Measurements from ENCODE around the gene CALR.

Gene CALR

DNA sequence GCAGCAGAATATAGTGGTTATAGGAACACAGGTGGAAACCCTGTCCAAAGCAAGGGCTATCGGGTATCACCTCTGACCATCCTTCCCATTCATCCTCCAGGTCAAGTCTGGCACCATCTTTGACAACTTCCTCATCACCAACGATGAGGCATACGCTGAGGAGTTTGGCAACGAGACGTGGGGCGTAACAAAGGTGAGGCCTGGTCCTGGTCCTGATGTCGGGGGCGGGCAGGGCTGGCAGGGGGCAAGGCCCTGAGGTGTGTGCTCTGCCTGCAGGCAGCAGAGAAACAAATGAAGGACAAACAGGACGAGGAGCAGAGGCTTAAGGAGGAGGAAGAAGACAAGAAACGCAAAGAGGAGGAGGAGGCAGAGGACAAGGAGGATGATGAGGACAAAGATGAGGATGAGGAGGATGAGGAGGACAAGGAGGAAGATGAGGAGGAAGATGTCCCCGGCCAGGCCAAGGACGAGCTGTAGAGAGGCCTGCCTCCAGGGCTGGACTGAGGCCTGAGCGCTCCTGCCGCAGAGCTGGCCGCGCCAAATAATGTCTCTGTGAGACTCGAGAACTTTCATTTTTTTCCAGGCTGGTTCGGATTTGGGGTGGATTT, 5.1 kb downstream of the CALR start:
- TF ChIP-seq GLIS3 (CRISPR knock-in tag; IDR thresholded peaks at IDR 0.05) (no peak), ZFP3 (CRISPR knock-in tag; IDR thresholded peaks at IDR 0.05) (no peak), ZNF70 (CRISPR knock-in tag; IDR thresholded peaks at IDR 0.05) (no peak), TCF4 (CRISPR knock-in tag; IDR thresholded peaks at IDR 0.05; ENCODE audit: borderline replicate concordance) (no peak), ZNF565 (CRISPR knock-in tag; conservative IDR thresholded peaks at IDR 0.05; ENCODE audit: low read depth) (no peak), OSR1 (CRISPR knock-in tag; IDR thresholded peaks at IDR 0.05) (no peak), ARNTL (CRISPR knock-in tag; IDR thresholded peaks at IDR 0.05; ENCODE audit: borderline replicate concordance, low read depth) (no peak), ZFP30 (CRISPR knock-in tag; IDR thresholded peaks at IDR 0.05) (no peak), BACH2 (CRISPR knock-in tag; IDR thresholded peaks at IDR 0.05; ENCODE audit: borderline replicate concordance) (no peak), ESRRG (CRISPR knock-in tag; IDR thresholded peaks at IDR 0.05) (no peak), TOX (CRISPR knock-in tag; IDR thresholded peaks at IDR 0.05; ENCODE audit: borderline replicate concordance) (no peak), CSDC2 (CRISPR knock-in tag; IDR thresholded peaks at IDR 0.05) (no peak)
- TF ChIP-seq, protein P1, sequence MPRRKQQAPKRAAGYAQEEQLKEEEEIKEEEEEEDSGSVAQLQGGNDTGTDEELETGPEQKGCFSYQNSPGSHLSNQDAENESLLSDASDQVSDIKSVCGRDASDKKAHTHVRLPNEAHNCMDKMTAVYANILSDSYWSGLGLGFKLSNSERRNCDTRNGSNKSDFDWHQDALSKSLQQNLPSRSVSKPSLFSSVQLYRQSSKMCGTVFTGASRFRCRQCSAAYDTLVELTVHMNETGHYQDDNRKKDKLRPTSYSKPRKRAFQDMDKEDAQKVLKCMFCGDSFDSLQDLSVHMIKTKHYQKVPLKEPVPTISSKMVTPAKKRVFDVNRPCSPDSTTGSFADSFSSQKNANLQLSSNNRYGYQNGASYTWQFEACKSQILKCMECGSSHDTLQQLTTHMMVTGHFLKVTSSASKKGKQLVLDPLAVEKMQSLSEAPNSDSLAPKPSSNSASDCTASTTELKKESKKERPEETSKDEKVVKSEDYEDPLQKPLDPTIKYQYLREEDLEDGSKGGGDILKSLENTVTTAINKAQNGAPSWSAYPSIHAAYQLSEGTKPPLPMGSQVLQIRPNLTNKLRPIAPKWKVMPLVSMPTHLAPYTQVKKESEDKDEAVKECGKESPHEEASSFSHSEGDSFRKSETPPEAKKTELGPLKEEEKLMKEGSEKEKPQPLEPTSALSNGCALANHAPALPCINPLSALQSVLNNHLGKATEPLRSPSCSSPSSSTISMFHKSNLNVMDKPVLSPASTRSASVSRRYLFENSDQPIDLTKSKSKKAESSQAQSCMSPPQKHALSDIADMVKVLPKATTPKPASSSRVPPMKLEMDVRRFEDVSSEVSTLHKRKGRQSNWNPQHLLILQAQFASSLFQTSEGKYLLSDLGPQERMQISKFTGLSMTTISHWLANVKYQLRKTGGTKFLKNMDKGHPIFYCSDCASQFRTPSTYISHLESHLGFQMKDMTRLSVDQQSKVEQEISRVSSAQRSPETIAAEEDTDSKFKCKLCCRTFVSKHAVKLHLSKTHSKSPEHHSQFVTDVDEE (CRISPR knock-in tag; IDR thresholded peaks at IDR 0.05), result no peak
- TF ChIP-seq, protein P2, sequence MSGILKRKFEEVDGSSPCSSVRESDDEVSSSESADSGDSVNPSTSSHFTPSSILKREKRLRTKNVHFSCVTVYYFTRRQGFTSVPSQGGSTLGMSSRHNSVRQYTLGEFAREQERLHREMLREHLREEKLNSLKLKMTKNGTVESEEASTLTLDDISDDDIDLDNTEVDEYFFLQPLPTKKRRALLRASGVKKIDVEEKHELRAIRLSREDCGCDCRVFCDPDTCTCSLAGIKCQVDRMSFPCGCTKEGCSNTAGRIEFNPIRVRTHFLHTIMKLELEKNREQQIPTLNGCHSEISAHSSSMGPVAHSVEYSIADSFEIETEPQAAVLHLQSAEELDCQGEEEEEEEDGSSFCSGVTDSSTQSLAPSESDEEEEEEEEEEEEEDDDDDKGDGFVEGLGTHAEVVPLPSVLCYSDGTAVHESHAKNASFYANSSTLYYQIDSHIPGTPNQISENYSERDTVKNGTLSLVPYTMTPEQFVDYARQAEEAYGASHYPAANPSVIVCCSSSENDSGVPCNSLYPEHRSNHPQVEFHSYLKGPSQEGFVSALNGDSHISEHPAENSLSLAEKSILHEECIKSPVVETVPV (CRISPR knock-in tag; IDR thresholded peaks at IDR 0.05), result no peak
- TF ChIP-seq, protein P3, sequence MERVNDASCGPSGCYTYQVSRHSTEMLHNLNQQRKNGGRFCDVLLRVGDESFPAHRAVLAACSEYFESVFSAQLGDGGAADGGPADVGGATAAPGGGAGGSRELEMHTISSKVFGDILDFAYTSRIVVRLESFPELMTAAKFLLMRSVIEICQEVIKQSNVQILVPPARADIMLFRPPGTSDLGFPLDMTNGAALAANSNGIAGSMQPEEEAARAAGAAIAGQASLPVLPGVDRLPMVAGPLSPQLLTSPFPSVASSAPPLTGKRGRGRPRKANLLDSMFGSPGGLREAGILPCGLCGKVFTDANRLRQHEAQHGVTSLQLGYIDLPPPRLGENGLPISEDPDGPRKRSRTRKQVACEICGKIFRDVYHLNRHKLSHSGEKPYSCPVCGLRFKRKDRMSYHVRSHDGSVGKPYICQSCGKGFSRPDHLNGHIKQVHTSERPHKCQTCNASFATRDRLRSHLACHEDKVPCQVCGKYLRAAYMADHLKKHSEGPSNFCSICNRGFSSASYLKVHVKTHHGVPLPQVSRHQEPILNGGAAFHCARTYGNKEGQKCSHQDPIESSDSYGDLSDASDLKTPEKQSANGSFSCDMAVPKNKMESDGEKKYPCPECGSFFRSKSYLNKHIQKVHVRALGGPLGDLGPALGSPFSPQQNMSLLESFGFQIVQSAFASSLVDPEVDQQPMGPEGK (CRISPR knock-in tag; IDR thresholded peaks at IDR 0.05; ENCODE audit: borderline replicate concordance), result no peak
- TF ChIP-seq, protein P4, sequence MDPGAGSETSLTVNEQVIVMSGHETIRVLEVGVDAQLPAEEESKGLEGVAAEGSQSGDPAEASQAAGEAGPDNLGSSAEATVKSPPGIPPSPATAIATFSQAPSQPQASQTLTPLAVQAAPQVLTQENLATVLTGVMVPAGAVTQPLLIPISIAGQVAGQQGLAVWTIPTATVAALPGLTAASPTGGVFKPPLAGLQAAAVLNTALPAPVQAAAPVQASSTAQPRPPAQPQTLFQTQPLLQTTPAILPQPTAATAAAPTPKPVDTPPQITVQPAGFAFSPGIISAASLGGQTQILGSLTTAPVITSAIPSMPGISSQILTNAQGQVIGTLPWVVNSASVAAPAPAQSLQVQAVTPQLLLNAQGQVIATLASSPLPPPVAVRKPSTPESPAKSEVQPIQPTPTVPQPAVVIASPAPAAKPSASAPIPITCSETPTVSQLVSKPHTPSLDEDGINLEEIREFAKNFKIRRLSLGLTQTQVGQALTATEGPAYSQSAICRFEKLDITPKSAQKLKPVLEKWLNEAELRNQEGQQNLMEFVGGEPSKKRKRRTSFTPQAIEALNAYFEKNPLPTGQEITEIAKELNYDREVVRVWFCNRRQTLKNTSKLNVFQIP (CRISPR knock-in tag; IDR thresholded peaks at IDR 0.05; ENCODE audit: borderline replicate concordance, low read depth), result no peak
- TF ChIP-seq, protein P5, sequence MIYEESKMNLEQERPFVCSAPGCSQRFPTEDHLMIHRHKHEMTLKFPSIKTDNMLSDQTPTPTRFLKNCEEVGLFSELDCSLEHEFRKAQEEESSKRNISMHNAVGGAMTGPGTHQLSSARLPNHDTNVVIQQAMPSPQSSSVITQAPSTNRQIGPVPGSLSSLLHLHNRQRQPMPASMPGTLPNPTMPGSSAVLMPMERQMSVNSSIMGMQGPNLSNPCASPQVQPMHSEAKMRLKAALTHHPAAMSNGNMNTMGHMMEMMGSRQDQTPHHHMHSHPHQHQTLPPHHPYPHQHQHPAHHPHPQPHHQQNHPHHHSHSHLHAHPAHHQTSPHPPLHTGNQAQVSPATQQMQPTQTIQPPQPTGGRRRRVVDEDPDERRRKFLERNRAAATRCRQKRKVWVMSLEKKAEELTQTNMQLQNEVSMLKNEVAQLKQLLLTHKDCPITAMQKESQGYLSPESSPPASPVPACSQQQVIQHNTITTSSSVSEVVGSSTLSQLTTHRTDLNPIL (CRISPR knock-in tag; IDR thresholded peaks at IDR 0.05; ENCODE audit: low read depth), result no peak
- no peak for ATAC-seq

DNA sequence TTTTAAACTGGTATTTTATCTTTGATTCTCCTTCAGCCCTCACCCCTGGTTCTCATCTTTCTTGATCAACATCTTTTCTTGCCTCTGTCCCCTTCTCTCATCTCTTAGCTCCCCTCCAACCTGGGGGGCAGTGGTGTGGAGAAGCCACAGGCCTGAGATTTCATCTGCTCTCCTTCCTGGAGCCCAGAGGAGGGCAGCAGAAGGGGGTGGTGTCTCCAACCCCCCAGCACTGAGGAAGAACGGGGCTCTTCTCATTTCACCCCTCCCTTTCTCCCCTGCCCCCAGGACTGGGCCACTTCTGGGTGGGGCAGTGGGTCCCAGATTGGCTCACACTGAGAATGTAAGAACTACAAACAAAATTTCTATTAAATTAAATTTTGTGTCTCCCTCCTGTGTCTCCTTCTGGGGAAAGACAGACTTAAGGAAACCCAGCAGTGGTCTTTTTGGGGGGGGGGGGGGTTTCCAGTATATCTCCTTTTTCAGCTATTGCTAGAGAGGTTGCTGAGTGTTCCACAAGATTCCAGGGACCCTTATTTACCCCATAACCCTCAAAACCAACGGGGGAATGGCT, 5.8 kb downstream of the CALR start:
- ATAC-seq, result no peak
- TF ChIP-seq ISL1 (CRISPR knock-in tag; IDR thresholded peaks at IDR 0.05) (no peak), BACH2 (CRISPR knock-in tag; IDR thresholded peaks at IDR 0.05; ENCODE audit: borderline replicate concordance) (no peak), ZFP3 (CRISPR knock-in tag; IDR thresholded peaks at IDR 0.05) (no peak), ZFP30 (CRISPR knock-in tag; IDR thresholded peaks at IDR 0.05) (no peak), TOX (CRISPR knock-in tag; IDR thresholded peaks at IDR 0.05; ENCODE audit: borderline replicate concordance) (no peak), CSDC2 (CRISPR knock-in tag; IDR thresholded peaks at IDR 0.05) (no peak), PPARA (CRISPR knock-in tag; IDR thresholded peaks at IDR 0.05; ENCODE audit: borderline replicate concordance) (no peak), ZNF8 (CRISPR knock-in tag; IDR thresholded peaks at IDR 0.05) (no peak), RARB (CRISPR knock-in tag; IDR thresholded peaks at IDR 0.05) (no peak)
- TF ChIP-seq, protein P5 (CRISPR knock-in tag; IDR thresholded peaks at IDR 0.05; ENCODE audit: low read depth), result no peak
- TF ChIP-seq, protein P4 (CRISPR knock-in tag; IDR thresholded peaks at IDR 0.05; ENCODE audit: borderline replicate concordance, low read depth), result no peak
- TF ChIP-seq, protein P1 (CRISPR knock-in tag; IDR thresholded peaks at IDR 0.05), result no peak
